Measurements from ENCODE around the gene KCNA2.
A peak's percentile ranks its signal among the peaks of the same experiment; 100 is the strongest.

KCNA2 gene

GRCh38 chr1:110605901-110606656 lies at the start of gene KCNA2:
Gene KCNA2, minus strand, starts transcription at chr1:110606358. Its CDS starts 1,576 bp downstream, at chr1:110604782.
- DNase-seq = no peak

GRCh38 chr1:110650609-110651008 lies 44.5 kb upstream of the KCNA2 start:
- DNase-seq = no peak

- DNase-seq = no peak
These were observed 42.3 kb upstream of the KCNA2 start for GRCh38 chr1:110648417-110648816.

GRCh38 chr1:110647254-110647891 lies 41.2 kb upstream of the KCNA2 start:
- DNase-seq = no peak

GRCh38 chr1:110645821-110646735 lies 39.9 kb upstream of the KCNA2 start:
- no peak for DNase-seq

- no peak for DNase-seq
These were observed 39.1 kb upstream of the KCNA2 start for GRCh38 chr1:110645211-110645610.

GRCh38 chr1:110643879-110644472 lies 37.8 kb upstream of the KCNA2 start:
- DNase-seq = peak; percentile 52

GRCh38 chr1:110639724-110640386 lies 33.7 kb upstream of the KCNA2 start:
- peak; percentile 51 for DNase-seq

- DNase-seq = no peak
These were observed 32.4 kb upstream of the KCNA2 start for GRCh38 chr1:110638556-110638955.

GRCh38 chr1:110638058-110638457 lies 31.9 kb upstream of the KCNA2 start:
- no peak for DNase-seq

- DNase-seq = no peak
These were observed 31.3 kb upstream of the KCNA2 start for GRCh38 chr1:110637475-110637874.

- DNase-seq = no peak
These were observed 30.2 kb upstream of the KCNA2 start for GRCh38 chr1:110636149-110636935.

GRCh38 chr1:110635434-110635833 lies 29.3 kb upstream of the KCNA2 start:
- no peak for DNase-seq

- DNase-seq = peak; percentile 78
These were observed 28.5 kb upstream of the KCNA2 start for GRCh38 chr1:110634455-110635311.

- no peak for DNase-seq
These were observed 27.9 kb upstream of the KCNA2 start for GRCh38 chr1:110634086-110634454.

GRCh38 chr1:110633646-110634030 lies 27.5 kb upstream of the KCNA2 start:
- DNase-seq = no peak

- DNase-seq = no peak
These were observed 25.9 kb upstream of the KCNA2 start for GRCh38 chr1:110631836-110632620.

GRCh38 chr1:110630839-110631663 lies 24.9 kb upstream of the KCNA2 start:
- peak; percentile 84 for DNase-seq
